GM19372 (cell line): ENCODE measurements around the gene CEP250.

ENCODE experiments used
- ATAC-seq: cut with Tn5 transposase; IDR thresholded peaks from one replicate; pipeline ENCODE4 v1.9.1; 2021; ENCODE audit warnings: mild to moderate bottlenecking, low read depth, moderate library complexity; ENCODE audit not compliant: unreplicated experiment

The CEP250 gene

GRCh38 chr20:35489717-35490116, 34.3 kb downstream of the CEP250 start:
- no peak for ATAC-seq

GRCh38 chr20:35490736-35491181, 35.4 kb downstream of the CEP250 start:
- ATAC-seq: peak; percentile 93

- no peak for ATAC-seq
Observed at GRCh38 chr20:35491823-35492222, 36.4 kb downstream of the CEP250 start.

GRCh38 chr20:35492352-35492751, 37.0 kb downstream of the CEP250 start:
- ATAC-seq: no peak

GRCh38 chr20:35496481-35496880, 41.1 kb downstream of the CEP250 start:
- ATAC-seq: no peak

GRCh38 chr20:35497320-35497719, 41.9 kb downstream of the CEP250 start:
- no peak for ATAC-seq

GRCh38 chr20:35497780-35498189, 42.4 kb downstream of the CEP250 start:
- ATAC-seq: no peak

- no peak for ATAC-seq
Observed at GRCh38 chr20:35499271-35499670, 43.9 kb downstream of the CEP250 start.

- ATAC-seq: no peak
Observed at GRCh38 chr20:35502352-35502751, 47.0 kb downstream of the CEP250 start.

GRCh38 chr20:35503281-35503680, 47.9 kb downstream of the CEP250 start:
- ATAC-seq: no peak

- no peak for ATAC-seq
Observed at GRCh38 chr20:35503841-35504561, 48.6 kb downstream of the CEP250 start.

- ATAC-seq: no peak
Observed at GRCh38 chr20:35504751-35505150, 49.4 kb downstream of the CEP250 start.

GRCh38 chr20:35506179-35506578, 50.8 kb downstream of the CEP250 start:
- no peak for ATAC-seq

- no peak for ATAC-seq
Observed at GRCh38 chr20:35506872-35507638, 51.7 kb downstream of the CEP250 start.

GRCh38 chr20:35508493-35509218, 53.3 kb downstream of the CEP250 start:
- ATAC-seq: no peak

- no peak for ATAC-seq
Observed at GRCh38 chr20:35510951-35511735, 55.7 kb downstream of the CEP250 start.

- no peak for ATAC-seq
Observed at GRCh38 chr20:35511814-35512420, 56.5 kb downstream of the CEP250 start.

GRCh38 chr20:35514371-35514932, 59.1 kb downstream of the CEP250 start:
- ATAC-seq: no peak

- no peak for ATAC-seq
Observed at GRCh38 chr20:35515341-35515740, 59.9 kb downstream of the CEP250 start.
